Umbilical cord (tissue), 2 donors: Measurements from ENCODE around the gene CARD10. TPM values are rescaled to one million over a fixed set of nuclear protein-coding genes. Genes with fewer than 3 reads are reported as not detected.

Source experiments
- DNase-seq: peaks from one replicate; pipeline ENCODE4 v3.0.0-alpha.2; 2015; ENCODE audit warnings: low spot score
- total RNA-seq: library from RNA; depleted of rRNA; stranded (reverse); fragments of >200 nt; gene quantifications from one replicate; pipeline ENCODE4 v1.2.3, GENCODE V29; 2014; ENCODE audit warnings: low replicate concordance; ENCODE audit not compliant: insufficient read depth

CARD10 gene
- total RNA-seq, 1 donor from 2014 or later = 5.5 TPM

DNA sequence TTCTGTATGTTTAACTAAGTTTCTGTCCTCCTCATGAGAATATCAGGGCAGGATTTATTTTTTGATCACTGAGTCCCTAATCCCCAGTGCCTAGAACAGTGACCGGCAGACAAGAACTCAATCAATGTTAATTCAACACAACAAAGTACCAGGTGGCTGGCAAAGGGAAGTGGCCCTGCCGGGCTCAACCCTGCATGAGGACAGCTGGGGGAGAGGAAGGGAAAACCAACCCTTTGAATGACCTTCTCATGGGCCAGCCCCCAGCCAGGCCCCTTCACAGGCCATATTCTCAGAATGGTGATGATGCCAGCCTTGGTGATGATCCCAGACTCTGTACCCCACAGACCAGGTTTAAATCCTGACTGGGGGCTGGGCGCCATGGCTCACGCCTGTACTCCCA is 31.6 kb downstream of the CARD10 start:
- no peak for DNase-seq

DNA sequence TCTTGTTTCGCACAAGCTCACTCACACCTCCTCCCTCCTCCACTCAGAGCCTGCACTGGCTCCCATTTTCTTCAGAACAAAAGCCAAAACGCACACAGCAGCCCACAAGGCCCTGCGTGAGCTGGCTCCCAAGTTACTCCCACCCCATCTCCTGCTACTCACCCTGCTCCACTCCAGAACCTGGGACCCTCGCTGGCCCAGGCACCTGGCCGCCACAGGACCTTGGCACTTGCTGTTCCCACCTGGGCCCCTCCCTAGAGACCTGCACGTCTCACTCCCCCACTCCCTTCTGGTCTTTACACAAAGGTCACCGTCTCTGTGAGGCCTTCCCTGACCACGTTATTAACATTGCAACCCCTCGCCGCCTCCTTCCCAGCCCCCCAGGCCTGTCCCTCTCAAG is 32.1 kb downstream of the CARD10 start:
- DNase-seq = no peak

DNA sequence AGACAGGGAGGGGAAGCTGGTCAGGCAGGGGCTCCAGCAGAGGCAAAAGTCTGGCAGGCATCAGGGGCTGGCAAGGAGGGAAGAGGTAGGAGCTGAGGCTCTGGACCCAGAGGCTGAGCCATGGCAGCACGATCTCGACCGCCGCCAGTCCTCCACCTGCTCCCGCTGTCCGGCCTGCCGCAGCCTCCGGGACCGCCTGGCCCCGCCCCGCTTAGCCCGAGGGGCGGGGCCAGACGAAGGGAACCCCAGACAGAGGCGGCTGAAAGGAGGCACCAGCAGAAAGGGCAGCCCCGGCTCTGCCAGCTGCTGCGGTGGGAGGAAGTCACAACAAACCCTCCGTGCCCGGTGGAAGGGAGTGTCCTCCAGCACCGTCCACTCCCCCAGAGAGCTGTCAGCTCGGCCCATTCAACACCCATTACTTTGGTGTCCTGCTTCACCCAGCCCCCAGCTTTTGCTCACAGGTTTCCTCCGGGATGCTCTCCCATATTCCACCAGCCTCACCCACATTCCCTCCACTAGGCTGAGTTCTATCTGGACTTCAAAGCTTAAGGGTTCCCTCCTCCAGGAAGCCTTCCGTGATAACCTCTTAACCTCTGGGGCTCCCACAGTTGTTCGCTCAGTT is 32.9 kb downstream of the CARD10 start, which contains the start of gene MFNG:
Gene MFNG (minus strand): TSS at position 161 of the 622 bp plus-strand sequence. CDS start 207 bp downstream, outside the sequence.
- DNase-seq = peak; percentile 50

DNA sequence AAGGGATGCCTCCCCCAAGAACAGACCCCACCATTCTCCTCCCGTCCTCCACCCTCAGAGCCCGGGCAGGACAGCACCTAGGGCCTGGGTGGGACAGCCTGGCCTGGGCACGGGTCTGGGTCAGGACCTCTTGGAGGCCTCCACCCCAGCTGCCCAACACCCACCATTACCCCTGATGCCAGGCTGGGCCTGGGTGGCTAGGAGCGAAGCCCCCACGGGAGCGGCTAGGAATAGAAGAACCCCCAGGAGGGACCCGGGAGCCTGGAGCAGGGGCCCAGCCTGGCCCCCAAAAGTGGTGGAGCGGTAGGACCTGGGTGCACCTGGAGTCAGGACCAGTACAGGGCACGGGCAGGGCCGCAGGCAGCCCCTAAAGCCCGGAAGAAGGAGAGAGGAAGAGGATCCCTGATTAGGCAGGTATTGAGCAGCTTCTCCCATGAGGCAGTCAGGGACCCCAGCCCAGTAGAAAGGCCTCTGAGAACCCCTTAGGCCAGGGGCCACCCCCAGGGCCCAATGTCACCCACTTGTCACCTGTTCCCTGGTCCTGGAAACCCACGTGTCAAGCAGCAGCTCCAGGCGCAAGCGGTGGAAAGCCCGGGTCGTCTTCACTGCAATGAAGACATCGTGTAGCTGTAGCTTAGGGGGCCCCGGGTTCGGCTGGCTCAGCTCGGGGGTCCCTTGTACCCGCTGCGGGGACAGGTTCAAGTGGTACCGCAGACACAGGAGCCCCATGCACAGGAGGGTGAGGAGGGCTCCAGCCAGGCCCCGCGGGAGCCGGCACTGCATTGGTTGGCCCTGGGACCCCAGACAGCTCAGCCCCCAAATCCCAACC is 33.6 kb downstream of the CARD10 start:
- DNase-seq = no peak

DNA sequence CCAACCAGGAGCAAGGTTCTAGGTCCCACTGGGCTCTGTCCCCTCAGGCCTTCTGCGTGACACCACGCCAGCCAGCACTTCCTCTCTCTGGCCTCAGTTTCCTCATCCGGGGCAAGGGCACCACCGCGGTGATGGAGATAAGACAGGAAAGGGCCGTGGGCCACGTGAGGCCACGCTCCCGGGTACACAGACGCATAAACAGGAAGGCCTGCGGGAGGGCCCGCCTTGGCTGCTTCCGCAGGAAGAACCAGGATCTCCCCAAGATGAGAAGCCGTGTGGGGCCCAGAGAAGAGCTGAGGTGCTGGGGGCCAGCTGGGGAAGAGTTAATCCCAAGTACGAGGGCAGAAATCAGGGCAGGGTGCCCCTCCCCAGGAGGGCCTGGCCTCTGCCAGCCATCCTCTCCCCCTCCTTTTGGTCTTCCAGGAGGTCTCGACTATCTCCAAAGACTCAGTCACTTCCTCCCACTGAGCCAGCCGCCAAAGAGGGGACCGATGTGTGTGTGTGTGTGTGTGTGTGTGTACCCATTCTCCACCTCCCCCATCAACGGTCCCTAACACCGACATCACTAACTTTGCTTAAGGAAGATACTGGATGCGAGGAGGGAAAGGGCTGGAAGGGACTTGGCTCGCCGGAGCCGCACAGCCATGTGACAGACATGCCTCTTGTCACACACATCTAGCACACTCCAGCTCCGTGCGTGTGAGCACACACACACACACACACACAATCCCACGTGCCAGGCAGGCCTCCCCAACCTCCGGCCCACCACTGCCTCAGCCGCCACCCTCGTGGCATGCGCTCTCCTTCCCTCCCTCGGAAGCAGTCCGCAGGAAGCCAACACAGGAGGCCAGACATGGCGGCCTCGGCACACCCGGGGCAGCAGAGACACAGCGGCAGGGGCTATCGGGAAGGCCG is 34.5 kb downstream of the CARD10 start:
- peak; percentile 37 for DNase-seq

DNA sequence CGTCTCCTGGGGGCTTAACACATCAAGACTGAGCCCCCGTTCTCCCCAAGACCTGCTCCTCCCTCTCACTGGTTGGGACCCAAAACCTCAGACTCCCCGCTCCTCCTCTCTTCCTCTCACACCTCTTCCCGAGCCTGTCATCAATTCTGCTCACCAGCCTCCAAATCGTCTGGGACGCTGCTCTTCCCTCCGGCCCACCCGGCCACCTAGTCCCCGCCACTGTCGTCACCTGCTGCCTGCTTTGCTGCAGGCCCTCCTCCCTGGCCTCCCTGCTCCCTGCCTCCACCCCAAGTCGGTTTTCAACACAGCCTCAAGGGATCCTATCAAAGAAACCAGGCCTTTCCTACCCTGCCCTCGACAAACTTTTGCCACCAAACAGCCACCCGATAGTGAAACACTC is 36.2 kb downstream of the CARD10 start:
- no peak for DNase-seq

DNA sequence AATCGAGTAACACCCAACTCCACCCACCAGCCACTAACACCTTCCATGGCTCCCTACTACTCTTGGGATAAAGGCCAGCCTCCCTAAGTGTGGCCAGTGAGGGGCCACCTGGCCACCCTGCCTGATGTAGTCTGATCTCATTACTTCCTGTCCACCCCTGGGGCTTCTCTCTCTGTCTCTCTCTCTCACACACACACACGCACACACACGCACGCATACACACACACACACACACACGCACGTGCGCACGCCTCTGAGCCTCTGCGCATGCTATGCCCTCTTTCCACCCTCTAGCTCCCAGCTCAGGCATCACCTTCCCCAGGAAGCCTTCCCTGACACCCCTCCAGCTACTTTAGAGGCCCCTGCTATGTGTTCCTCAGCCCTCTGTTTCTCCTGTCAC is 37.0 kb downstream of the CARD10 start:
- no peak for DNase-seq

DNA sequence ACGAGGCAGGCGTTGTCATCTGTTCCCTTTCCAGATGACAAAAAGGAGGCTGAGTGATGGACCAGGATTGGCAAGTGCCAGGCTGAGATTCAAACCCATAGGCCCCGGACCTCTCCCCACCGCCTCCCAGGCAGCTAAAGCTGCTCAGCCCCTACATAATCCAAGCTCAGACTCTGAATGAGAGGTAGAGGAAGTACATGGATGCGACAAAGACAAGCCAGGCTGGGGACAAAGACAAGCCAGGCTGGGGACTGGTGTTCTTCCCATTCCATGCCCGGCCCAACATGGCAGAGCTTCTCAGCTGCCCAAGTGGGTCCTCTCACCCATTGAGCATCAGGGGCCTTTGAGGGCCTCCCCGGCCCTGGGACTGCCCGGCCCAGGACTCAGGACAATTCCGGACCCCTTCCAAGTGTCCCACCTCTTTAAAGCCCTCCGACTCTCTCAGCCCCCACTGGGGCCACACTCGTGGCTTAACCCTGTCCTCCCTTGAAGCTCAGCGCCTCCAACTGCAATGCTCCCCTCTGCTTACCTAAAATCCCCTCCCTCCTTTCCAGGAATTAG is 37.8 kb downstream of the CARD10 start:
- no peak for DNase-seq

DNA sequence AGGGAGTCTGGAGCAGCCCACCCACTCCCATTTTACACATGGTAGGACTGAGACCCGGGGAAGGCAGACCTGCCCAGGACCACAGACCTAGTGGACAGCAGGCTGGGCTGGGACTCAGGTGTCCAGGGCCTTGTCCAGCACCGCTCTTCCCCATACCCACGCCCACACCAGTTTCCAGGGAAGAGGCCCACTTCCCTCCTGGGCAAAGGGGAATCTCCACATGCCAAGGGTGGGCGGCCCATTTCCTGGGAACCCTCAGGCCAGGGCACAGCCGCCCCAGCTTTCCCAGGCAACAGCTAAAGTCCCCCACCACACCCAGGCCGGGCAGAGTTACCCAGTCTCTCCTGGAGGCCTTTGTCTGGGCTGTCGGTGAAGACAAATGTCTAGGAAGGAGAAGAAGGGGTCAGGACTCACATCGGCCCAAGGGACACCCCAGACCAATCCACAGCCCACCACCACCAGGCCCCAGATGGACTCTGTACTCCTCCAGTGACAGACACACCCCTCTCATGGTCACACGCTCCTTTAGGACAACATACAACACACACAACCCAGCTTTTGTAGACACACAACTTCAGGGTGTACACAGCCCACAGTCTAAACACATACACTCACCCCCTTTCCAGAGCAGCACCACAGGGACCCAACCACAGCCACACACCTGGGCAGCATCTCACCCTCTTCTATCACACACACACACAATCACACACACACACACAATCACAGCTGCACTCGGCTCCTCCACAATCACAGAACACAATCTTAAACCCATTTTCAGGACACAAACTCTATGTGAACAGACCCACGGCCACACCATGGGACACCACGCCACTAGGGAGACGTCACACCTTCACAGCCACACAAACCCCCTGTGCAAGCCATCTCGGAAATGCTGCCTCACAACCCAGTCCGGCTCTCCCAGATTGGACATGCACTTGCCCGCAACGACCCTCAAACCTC is 38.5 kb downstream of the CARD10 start:
- no peak for DNase-seq

DNA sequence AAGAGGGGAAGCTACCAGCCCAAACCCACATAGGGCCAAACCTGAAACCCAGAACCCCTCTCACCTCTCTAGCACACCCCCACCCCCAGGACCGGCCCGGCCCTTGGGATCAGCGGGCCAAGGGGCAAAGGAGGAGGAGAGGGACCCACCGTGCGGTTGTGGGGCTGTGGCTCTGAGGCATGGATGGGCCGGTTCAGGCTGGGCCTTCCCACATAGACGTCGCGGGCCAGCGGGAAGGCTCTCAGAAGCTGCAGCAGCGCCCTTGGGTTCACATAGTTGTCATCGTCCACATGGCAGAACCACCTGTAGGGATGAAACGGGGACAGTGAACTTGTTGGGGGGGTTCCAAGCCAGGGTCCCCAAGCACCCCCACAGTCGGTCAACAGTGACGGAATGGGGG is 40.0 kb downstream of the CARD10 start:
- DNase-seq = no peak

DNA sequence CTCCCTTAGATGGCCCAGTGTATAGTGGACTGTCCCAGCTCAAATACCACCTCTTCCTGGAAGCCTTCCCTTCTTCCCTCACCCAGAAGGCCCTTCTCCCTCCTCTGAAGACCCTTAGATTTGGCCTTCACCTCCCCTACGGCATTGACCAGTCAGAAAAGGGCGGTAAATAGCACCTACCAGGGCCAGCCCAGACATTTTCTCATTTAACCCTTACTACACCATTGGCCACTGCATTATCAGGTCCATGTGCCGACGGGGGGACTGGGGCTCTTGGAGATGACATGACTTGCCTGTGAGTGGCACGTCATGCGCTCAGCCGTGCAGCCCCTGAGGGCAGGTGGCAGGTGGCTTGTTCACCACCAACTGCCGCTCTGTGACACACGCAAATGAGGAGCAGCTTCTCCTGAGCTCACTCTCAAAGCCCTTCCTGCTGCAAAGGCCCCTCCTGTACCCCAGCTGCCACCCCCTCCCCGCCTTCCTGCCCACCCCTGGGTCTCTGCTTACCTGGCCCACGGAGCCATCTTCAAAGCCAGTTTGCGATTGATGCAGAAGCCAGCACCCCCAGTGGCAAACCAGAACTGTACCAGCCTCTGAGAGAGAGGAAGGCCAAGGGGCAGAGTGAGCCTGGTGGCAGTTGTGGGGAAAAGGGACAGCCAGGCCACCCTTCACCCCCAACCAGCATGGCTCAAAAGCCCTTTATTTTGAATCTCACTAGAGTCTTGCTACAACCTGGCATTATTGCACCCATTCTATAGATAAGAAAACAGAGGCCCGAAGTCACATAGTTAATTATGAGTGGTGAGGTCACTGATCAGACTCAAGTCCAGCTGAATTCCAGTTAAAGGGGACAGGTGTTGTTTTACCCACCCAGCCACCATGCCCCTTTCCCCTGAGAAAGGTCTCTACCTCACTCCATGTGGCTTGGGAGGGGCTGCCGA is 42.6 kb downstream of the CARD10 start:
- DNase-seq = no peak

DNA sequence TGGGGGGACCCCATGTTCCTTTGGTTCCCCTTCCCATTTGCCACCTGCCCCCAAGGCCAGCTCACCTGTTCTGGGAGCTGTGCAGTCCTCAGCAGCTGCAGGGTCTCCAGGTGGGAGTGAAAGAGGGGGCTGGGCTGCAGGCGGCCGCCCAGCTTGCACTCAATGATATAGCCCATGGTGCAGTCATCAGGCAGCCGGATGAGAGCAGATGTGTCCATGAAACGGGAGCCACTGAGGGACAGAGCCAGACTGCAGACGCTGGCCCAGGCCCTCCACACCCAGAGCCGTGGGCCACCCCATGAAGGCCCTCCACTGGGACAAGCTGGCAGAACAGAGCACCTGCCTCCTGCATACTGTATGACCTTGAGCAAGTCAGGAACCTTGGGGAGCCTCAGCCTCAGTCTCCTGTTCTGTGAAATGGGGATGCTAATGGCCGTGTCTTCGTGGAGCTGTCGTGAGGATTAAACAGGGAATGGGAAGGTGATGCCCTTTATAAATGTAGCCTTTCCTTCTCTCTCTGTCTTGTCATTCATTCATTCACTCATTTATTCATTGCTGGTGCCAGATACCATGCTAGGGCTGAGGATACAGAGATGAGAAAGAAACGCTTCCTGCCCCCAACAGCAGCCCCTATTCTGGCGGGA is 44.6 kb downstream of the CARD10 start:
- no peak for DNase-seq

DNA sequence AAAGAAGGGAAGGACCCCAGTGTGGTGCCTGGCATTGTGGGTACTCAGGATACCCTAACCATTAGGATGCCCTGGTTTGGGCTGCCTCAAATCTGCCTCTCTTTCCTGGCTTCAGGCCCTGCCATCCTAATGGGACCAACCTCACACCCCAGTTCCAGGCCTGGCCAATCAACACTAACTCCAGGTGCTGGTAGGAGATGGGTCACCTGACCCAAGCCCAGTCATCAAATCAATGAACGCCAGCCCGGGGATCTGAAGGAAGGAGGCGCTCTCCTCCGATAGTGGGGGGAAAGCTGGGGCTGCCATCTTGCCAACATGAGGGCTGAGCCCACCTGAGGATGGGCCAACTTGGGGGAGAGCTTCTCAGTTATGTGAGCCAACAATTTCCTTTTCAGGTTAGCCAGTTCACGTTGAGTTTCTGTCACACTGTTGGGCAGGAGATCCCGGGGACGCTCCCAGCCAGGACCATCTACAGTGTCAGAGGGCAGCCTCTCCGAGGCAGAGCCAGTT is 45.7 kb downstream of the CARD10 start:
- DNase-seq = no peak

DNA sequence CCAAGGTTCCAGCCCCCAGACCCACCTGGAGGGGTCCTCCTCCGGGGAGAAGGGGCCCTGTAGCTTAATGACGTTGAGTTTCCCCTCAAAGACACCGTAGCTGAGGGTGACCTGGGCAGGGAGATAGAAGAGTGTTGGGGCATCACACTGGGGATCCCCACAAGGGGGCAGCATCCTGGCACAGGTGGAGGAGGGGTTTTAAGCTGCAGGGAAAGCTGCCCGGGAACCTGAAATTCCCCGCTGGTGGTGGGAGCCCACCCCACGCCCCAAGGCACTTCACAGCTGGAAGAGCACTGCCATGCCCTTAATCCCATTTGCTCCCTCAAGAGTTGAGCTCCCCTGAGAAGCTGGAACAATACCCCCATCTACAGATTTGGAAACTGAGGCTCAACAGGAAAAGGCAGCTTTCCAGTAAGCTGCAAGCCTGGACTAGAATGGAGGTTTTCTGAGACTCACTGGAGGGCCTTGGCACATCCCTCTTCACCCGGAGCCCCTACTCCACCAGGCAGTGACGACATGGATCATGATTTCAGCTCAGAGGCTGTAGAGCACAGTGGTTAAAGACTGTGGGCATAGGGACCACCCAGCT is 46.7 kb downstream of the CARD10 start:
- DNase-seq = no peak

DNA sequence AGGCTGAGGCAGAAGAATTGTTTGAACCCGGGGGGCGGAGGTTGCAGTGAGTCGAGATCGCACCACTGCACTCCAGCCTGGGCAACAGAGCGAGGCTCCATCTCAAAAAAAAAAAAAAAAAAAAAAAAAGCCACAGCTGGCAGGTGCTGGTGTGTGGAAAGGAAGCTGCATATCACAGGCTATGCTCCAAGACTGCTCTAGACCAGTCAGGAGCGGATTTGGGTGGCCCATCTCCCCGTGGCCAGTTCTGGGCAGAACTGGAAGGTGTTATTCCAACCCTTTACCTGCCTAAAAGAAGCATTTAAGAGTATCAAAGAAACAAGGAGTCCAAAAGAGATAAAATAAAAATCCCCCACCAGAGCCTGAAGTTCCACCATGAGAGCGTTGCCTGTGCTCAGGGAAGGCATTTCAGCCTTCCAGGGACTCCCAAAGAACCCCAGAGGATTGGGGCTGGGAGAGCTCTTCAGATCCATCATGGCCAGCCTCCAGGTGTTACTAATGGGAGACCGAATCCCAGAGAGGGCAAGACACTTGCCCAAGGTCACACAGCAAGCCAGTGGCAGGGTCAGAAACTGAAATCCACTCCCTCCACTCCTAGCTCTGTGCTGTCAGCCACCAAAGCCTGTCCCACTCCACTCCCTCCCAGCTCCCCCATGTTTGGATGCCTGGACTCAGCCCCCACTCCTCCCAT is 47.3 kb downstream of the CARD10 start:
- DNase-seq = no peak

DNA sequence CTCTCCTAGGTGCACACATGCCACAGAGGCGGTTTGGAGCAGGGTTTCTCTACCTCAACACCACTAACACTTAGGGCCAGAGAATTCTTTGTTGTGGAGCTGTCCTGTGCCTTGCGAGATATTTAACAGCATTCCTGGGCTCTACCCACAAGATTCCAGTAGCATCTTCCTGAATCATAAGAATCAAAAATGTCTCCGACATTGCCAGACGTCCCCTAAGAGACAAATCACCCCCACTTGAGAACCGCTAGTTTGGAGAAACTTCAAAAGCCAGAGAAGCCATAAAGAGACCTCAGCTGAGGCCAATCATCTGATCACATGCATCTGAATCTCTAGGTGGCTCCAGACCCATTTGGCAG is 49.1 kb downstream of the CARD10 start:
- DNase-seq = no peak

DNA sequence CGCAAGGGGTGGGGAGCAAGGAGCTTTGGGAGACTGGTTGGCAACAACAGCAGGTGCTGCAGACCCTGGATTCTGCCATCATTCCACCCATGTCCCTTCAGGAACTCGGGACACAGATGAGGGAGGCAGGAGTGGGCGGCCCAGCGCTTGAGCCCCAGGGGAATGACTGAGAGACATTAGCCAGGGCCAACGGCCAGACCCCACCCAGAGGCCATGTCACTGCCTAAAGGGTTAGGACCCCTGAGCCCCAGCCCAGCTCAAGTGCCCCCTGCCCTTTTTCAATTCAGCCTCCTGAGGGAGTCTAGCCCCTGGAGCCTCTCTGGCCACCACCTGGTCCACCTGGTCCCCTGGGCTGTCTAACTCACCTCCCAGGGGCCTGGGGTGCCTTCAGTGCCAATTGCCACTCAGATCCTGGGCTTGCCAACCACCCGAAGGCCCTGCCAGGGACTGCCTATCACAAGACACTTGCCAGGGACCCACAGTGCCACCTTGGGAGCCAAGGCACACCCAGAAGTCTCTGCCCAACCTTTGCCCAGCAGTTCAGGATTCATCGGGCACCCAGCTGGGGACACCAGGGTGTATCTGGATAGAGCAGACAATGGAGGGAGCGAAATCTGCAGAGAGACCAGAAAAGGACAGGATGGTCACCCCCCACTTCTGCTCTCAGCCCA is 49.7 kb downstream of the CARD10 start:
- no peak for DNase-seq
